Astrocyte (in vitro differentiated cells and primary cell): ENCODE data around the gene ASH1L. TPM values are rescaled to one million over a fixed set of nuclear protein-coding genes. Genes with fewer than 3 reads are reported as not detected.

Experiments used
- DNase-seq: peaks from one replicate; pipeline ENCODE4 v3.0.0-alpha.2; 2010; ENCODE audit warnings: low read depth
- FAIRE-seq: peaks from 2 replicates; lab custom pipeline; 2011; peaks lifted over from hg19 to GRCh38; lab: Jason Lieb, UNC
- H2AFZ ChIP-seq: 2 replicates; pipeline ENCODE4 v1.6.0; 2012; ENCODE audit warnings: low read depth, low read length, inconsistent platforms
- H3K27ac ChIP-seq: 2 replicates; pipeline ENCODE4 v1.5.1; 2011; ENCODE audit warnings: low read depth, low read length, inconsistent platforms
- H3K27me3 ChIP-seq: 2 replicates; pipeline ENCODE4 v1.6.0; 2011; ENCODE audit warnings: low read length, inconsistent platforms; ENCODE audit not compliant: insufficient read depth
- H3K36me3 ChIP-seq: 2 replicates; pipeline ENCODE4 v1.5.1; 2011; ENCODE audit warnings: low read length, inconsistent platforms; ENCODE audit not compliant: insufficient read depth
- H3K4me1 ChIP-seq: 2 replicates; pipeline ENCODE4 v1.5.1; 2011; ENCODE audit warnings: low read length, inconsistent platforms; ENCODE audit not compliant: insufficient read depth
- H3K4me2 ChIP-seq: 2 replicates; pipeline ENCODE4 v1.6.0; 2012; ENCODE audit warnings: low read length, inconsistent platforms
- H3K4me3 ChIP-seq: 2 replicates; pipeline ENCODE4 v1.5.1; 2011; ENCODE audit warnings: low read depth, mild to moderate bottlenecking, low read length, inconsistent platforms; ENCODE audit not compliant: insufficient read depth
- H3K79me2 ChIP-seq: 2 replicates; pipeline ENCODE4 v1.6.0; 2012; ENCODE audit warnings: mild to moderate bottlenecking, low read length, inconsistent platforms; ENCODE audit not compliant: insufficient read depth
- H3K9ac ChIP-seq: 2 replicates; pipeline ENCODE4 v1.6.0; 2012; ENCODE audit warnings: mild to moderate bottlenecking, low read length, inconsistent platforms
- H3K9me3 ChIP-seq: 2 replicates; pipeline ENCODE4 v1.5.1; 2012; ENCODE audit warnings: low read depth, mild to moderate bottlenecking, low read length, inconsistent platforms; ENCODE audit not compliant: insufficient read depth
- H4K20me1 ChIP-seq: 2 replicates; pipeline ENCODE4 v1.6.0; 2012; ENCODE audit warnings: low read length, inconsistent platforms; ENCODE audit not compliant: insufficient read depth
- H3K27ac Mint-ChIP-seq: one replicate; pipeline ENCODE4 v1.8.0; 2021; ENCODE audit warnings: mild to moderate bottlenecking, mixed read lengths; ENCODE audit not compliant: unreplicated experiment
- H3K27me3 Mint-ChIP-seq: one replicate; pipeline ENCODE4 v1.8.0; 2021; ENCODE audit warnings: low read depth, mixed read lengths; ENCODE audit not compliant: unreplicated experiment
- H3K36me3 Mint-ChIP-seq: one replicate; pipeline ENCODE4 v1.8.0; 2021; ENCODE audit warnings: low read depth, mixed read lengths; ENCODE audit not compliant: unreplicated experiment
- H3K4me1 Mint-ChIP-seq: one replicate; pipeline ENCODE4 v1.8.0; 2021; ENCODE audit warnings: low read depth, mixed read lengths; ENCODE audit not compliant: unreplicated experiment
- H3K4me3 Mint-ChIP-seq: one replicate; pipeline ENCODE4 v1.8.0; 2021; ENCODE audit warnings: mild to moderate bottlenecking, moderate library complexity, mixed read lengths; ENCODE audit not compliant: unreplicated experiment
- H3K9me3 Mint-ChIP-seq: one replicate; pipeline ENCODE4 v1.8.0; 2021; ENCODE audit warnings: mild to moderate bottlenecking, mixed read lengths; ENCODE audit not compliant: unreplicated experiment
- EZH2 ChIP-seq: IDR thresholded peaks from 2 replicates; pipeline ENCODE4 v1.6.1; 2012; ENCODE audit warnings: mild to moderate bottlenecking, low read length, inconsistent platforms; ENCODE audit not compliant: insufficient read depth
- total RNA-seq: library from RNA; stranded (reverse); gene quantifications from 2 replicates; pipeline ENCODE4 v1.2.1, GENCODE V29; 2021
- TF ChIP-seq, protein P1 (sequence below): IDR thresholded peaks from 2 replicates; pipeline ENCODE4 v1.5.1; 2011; ENCODE audit warnings: low read depth, mild to moderate bottlenecking, inconsistent platforms, low read length, moderate library complexity; ENCODE audit not compliant: insufficient read depth

The ASH1L gene
- total RNA-seq, 1 donor from 2014 or later: 31.1 TPM

DNA sequence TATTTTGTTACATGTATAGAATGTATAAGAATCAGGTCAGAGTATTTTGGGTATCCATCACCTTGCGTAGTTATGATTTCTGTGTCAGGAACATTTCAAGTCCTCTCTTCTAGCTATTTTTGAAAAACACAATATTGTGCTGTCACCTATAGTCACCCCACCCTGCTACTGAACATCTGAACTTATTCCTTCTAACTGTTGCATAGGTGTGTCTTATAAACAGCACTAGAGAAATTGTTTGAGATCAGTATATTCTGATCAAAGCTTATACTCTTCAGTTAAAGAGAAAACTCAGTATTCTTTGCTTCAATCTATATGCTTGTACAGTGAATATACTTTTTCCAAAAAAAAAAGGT is 96.0 kb downstream of the ASH1L start:
- Mint-ChIP-seq H3K27me3 (no peaks in the 10 kb centered on the region), H3K27ac (peak overlapping the region; percentile 93), H3K4me1 (peaks cover 29% of the 10 kb centered on the region), H3K9me3 (no peaks in the 10 kb centered on the region), H3K4me3 (no peak overlapping the region), H3K36me3 (peaks cover 7% of the 10 kb centered on the region)
- FAIRE-seq (no peak), DNase-seq (no peak)
- H3K79me2 ChIP-seq: peaks cover 52% of the 10 kb centered on the region
- H3K27ac ChIP-seq: peak overlapping the region; percentile 94
- peaks cover 3% of the 10 kb centered on the region for H4K20me1 ChIP-seq
- H3K4me1 ChIP-seq: peaks cover 28% of the 10 kb centered on the region
- H3K9me3 ChIP-seq: peaks cover 2% of the 10 kb centered on the region
- H3K4me3 ChIP-seq: no peak overlapping the region
- peaks cover 10% of the 10 kb centered on the region for H3K36me3 ChIP-seq
- no peaks in the 10 kb centered on the region for H3K27me3 ChIP-seq
- H2AFZ ChIP-seq: no peak overlapping the region
- TF ChIP-seq, protein P1, sequence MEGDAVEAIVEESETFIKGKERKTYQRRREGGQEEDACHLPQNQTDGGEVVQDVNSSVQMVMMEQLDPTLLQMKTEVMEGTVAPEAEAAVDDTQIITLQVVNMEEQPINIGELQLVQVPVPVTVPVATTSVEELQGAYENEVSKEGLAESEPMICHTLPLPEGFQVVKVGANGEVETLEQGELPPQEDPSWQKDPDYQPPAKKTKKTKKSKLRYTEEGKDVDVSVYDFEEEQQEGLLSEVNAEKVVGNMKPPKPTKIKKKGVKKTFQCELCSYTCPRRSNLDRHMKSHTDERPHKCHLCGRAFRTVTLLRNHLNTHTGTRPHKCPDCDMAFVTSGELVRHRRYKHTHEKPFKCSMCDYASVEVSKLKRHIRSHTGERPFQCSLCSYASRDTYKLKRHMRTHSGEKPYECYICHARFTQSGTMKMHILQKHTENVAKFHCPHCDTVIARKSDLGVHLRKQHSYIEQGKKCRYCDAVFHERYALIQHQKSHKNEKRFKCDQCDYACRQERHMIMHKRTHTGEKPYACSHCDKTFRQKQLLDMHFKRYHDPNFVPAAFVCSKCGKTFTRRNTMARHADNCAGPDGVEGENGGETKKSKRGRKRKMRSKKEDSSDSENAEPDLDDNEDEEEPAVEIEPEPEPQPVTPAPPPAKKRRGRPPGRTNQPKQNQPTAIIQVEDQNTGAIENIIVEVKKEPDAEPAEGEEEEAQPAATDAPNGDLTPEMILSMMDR: no peak
- no peak for TF ChIP-seq EZH2
- peak overlapping the region; percentile 78 for H3K9ac ChIP-seq
- peak overlapping the region; percentile 56 for H3K4me2 ChIP-seq

DNA sequence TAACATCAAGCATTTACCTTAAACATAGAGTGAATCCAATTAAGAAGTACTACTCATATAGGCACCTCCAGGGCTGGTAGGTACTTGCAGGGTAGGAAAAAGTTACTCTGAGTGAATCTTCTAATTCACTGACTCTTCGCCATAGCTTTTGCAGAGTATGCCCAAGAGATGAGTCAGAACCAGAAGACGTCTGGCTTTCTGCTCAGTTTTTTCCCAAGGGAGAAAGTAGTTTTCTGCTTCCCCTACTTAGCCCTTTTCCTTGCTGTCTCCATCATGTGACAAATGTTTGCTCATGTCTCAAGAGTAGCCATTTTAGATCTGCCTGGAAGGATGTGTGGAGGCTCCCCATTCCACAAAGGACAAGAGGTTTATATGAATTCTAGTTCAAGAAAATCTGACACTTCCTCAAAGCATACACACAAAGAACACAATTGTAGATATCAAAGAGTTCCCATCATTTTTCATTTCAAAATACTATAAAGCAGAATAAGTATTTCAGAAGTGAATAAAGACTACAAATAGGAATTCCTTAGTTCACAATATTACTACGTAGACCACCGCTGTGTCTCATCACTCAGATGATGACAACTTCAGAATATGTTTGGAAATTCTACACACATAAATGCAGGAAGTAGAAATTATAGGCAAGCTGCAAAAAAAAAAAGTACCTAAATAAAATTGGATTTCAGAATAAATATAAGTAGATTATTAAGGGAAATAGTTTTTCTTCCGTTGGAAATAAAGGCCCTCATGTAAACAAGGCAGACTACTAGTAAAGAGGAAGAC is 98.5 kb downstream of the ASH1L start:
- Histone ChIP-seq H3K4me1 (peaks cover 28% of the 10 kb centered on the region), H3K4me2 (peak overlapping the region; percentile 18), H4K20me1 (no peaks in the 10 kb centered on the region), H3K79me2 (peaks cover 37% of the 10 kb centered on the region), H3K9ac (peak overlapping the region; percentile 30), H3K27me3 (no peaks in the 10 kb centered on the region), H2AFZ (no peak overlapping the region), H3K4me3 (no peak overlapping the region), H3K27ac (peak overlapping the region; percentile 77), H3K36me3 (peaks cover 8% of the 10 kb centered on the region), H3K9me3 (no peaks in the 10 kb centered on the region)
- FAIRE-seq (peak; percentile 62), DNase-seq (peak; percentile 83)
- TF ChIP-seq, protein P1: no peak
- no peak for TF ChIP-seq EZH2
- no peaks in the 10 kb centered on the region for H3K9me3 Mint-ChIP-seq
- H3K36me3 Mint-ChIP-seq: peaks cover 9% of the 10 kb centered on the region
- peaks cover 29% of the 10 kb centered on the region for H3K4me1 Mint-ChIP-seq
- H3K27ac Mint-ChIP-seq: peak overlapping the region; percentile 97
- no peaks in the 10 kb centered on the region for H3K27me3 Mint-ChIP-seq
- H3K4me3 Mint-ChIP-seq: no peak overlapping the region

DNA sequence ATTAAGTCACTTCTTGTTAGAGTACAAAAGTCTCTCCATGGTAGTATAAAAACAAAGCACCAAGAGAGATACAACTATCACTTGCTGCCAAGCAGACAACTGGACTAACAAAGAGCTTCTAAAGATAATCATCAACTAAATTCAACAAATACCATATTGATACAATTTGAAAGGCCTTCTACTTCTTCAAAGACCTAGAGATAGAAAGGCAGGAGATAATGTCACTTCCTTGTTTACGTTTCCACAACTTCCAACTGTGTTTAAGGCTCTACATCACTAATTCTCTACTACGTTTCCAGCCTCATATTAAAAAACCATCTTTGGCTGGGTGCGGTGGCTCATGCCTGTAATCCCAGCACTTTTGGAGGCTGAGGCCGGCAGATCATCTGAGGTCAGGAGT is 104.5 kb downstream of the ASH1L start:
- Histone ChIP-seq H2AFZ (no peak overlapping the region), H4K20me1 (no peaks in the 10 kb centered on the region), H3K4me1 (peaks cover 17% of the 10 kb centered on the region), H3K79me2 (peaks cover 9% of the 10 kb centered on the region), H3K36me3 (peaks cover 13% of the 10 kb centered on the region), H3K9me3 (no peaks in the 10 kb centered on the region), H3K27ac (no peak overlapping the region), H3K4me2 (no peak overlapping the region), H3K4me3 (no peak overlapping the region), H3K9ac (no peak overlapping the region), H3K27me3 (no peaks in the 10 kb centered on the region)
- Mint-ChIP-seq H3K27me3 (no peaks in the 10 kb centered on the region), H3K36me3 (peaks cover 9% of the 10 kb centered on the region), H3K27ac (no peak overlapping the region), H3K9me3 (no peaks in the 10 kb centered on the region), H3K4me3 (no peak overlapping the region), H3K4me1 (peaks cover 11% of the 10 kb centered on the region)
- DNase-seq (no peak), FAIRE-seq (no peak)
- TF ChIP-seq, protein P1: no peak
- no peak for TF ChIP-seq EZH2
